Measurements from ENCODE around the gene TNIK.

Gene TNIK

GRCh38 chr3:171133796-171134569 is 326.2 kb downstream of the TNIK start:
- no peak overlapping the region for H3K27ac ChIP-seq (ENCODE audit: low read length)

DNA sequence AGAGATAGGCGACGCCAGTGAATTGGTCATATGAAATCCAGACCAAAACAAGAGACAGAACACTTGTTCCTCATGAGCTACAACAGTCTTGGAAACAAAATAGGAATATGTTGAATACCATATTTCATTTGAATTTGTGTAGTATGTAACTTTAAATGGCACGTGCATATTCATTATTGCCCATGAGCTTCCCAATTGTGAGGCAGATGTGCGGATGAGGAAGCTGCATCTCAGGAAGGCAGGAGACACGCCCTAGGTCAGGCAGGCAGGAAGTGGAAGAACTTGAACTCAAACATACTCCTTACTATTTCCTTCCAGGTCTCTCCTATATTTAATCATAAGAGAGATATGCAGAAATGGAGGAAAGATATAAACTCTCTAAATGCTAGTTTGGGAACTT is 326.9 kb downstream of the TNIK start:
- no peak overlapping the region for H3K4me3 ChIP-seq (ENCODE audit: low read length)
- no peaks in the 10 kb centered on the region for H4K20me1 ChIP-seq (ENCODE audit: insufficient read depth, low read length)
- H3K36me3 ChIP-seq (replicated peaks; ENCODE audit: low read depth, low read length) = peaks cover 26% of the 10 kb centered on the region
- no peaks in the 10 kb centered on the region for H3K4me1 ChIP-seq (ENCODE audit: low read length)
- no peaks in the 10 kb centered on the region for H3K79me2 ChIP-seq (ENCODE audit: low read length)
- H3K27me3 ChIP-seq (ENCODE audit: low read depth, low read length) = no peaks in the 10 kb centered on the region
- no peak overlapping the region for H3K9ac ChIP-seq (ENCODE audit: low read length)
- H3K27ac ChIP-seq (ENCODE audit: low read length) = no peak overlapping the region
- TF ChIP-seq, protein P1, sequence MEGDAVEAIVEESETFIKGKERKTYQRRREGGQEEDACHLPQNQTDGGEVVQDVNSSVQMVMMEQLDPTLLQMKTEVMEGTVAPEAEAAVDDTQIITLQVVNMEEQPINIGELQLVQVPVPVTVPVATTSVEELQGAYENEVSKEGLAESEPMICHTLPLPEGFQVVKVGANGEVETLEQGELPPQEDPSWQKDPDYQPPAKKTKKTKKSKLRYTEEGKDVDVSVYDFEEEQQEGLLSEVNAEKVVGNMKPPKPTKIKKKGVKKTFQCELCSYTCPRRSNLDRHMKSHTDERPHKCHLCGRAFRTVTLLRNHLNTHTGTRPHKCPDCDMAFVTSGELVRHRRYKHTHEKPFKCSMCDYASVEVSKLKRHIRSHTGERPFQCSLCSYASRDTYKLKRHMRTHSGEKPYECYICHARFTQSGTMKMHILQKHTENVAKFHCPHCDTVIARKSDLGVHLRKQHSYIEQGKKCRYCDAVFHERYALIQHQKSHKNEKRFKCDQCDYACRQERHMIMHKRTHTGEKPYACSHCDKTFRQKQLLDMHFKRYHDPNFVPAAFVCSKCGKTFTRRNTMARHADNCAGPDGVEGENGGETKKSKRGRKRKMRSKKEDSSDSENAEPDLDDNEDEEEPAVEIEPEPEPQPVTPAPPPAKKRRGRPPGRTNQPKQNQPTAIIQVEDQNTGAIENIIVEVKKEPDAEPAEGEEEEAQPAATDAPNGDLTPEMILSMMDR (IDR thresholded peaks at IDR 0.05; ENCODE audit: low read depth, low read length) = no peak
- no peak for TF ChIP-seq EZH2phosphoT487 (IDR thresholded peaks at IDR 0.05; ENCODE audit: low read depth)
- H3K9me3 ChIP-seq (ENCODE audit: insufficient read depth, low read length) = no peaks in the 10 kb centered on the region
- no peak overlapping the region for H3K4me2 ChIP-seq (ENCODE audit: low read length)
- H2AFZ ChIP-seq (ENCODE audit: low read depth, low read length) = no peak overlapping the region

More at GRCh38 chr3:171133796-171134569, 326.2 kb downstream of the TNIK start:
- Histone ChIP-seq H3K79me2 (ENCODE audit: low read length) (no peaks in the 10 kb centered on the region), H4K20me1 (ENCODE audit: insufficient read depth, low read length) (no peaks in the 10 kb centered on the region), H3K9ac (ENCODE audit: low read length) (no peak overlapping the region), H3K36me3 (replicated peaks; ENCODE audit: low read depth, low read length) (peaks cover 31% of the 10 kb centered on the region), H2AFZ (ENCODE audit: low read depth, low read length) (no peak overlapping the region), H3K4me3 (ENCODE audit: low read length) (no peak overlapping the region), H3K27me3 (ENCODE audit: low read depth, low read length) (no peaks in the 10 kb centered on the region), H3K9me3 (ENCODE audit: insufficient read depth, low read length) (no peaks in the 10 kb centered on the region), H3K4me1 (ENCODE audit: low read length) (no peaks in the 10 kb centered on the region), H3K4me2 (ENCODE audit: low read length) (no peak overlapping the region)
- TF ChIP-seq EZH2phosphoT487 (IDR thresholded peaks at IDR 0.05; ENCODE audit: low read depth) = no peak
- TF ChIP-seq, protein P1 (IDR thresholded peaks at IDR 0.05; ENCODE audit: low read depth, low read length) = no peak

DNA sequence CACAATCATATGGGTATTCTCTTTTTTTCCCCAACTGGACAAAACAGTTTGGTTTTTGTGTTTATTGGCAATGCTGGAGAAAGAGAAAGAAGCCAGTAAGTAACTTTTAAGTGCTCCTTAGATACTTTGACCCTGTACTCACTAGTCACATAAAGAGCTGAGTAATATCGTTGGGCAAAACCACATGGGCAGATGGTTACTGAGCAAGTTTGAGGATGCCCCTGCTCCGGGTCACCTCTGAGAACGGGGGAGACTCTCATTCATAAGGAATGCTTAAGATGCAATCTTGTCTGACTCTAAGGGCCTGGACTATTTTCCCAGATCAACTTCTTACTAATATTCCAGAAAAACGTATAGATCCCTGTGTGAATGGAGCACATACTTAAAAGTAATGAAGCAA is 327.3 kb downstream of the TNIK start:
- Histone ChIP-seq H3K4me1 (ENCODE audit: low read length) (no peaks in the 10 kb centered on the region), H4K20me1 (ENCODE audit: insufficient read depth, low read length) (no peaks in the 10 kb centered on the region), H3K36me3 (replicated peaks; ENCODE audit: low read depth, low read length) (peaks cover 22% of the 10 kb centered on the region), H3K79me2 (ENCODE audit: low read length) (no peaks in the 10 kb centered on the region), H3K9me3 (ENCODE audit: insufficient read depth, low read length) (no peaks in the 10 kb centered on the region), H2AFZ (ENCODE audit: low read depth, low read length) (no peak overlapping the region), H3K27ac (ENCODE audit: low read length) (no peak overlapping the region), H3K27me3 (ENCODE audit: low read depth, low read length) (no peaks in the 10 kb centered on the region), H3K4me3 (ENCODE audit: low read length) (no peak overlapping the region), H3K9ac (ENCODE audit: low read length) (no peak overlapping the region), H3K4me2 (ENCODE audit: low read length) (no peak overlapping the region)
- TF ChIP-seq, protein P1 (IDR thresholded peaks at IDR 0.05; ENCODE audit: low read depth, low read length) = no peak
- TF ChIP-seq EZH2phosphoT487 (IDR thresholded peaks at IDR 0.05; ENCODE audit: low read depth) = no peak

DNA sequence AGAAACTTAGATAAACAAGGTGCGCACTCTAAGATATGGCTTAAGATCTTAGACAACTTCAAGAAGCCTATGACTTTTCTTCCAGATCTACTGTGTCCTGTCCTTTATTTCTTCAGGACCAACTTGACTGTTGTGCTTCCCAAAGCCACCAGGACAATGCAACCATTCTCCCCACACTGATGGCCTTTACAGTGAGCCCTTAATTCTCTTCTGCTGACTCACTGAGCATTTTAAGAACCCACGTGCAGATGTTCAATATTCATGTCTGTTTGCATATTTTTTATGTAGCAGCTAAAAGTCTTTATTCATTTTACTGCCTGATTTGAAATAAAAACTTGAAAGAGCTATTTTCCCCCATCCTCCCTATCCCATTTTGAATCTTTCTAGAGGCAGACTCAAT is 330.4 kb downstream of the TNIK start:
- Histone ChIP-seq H3K27ac (ENCODE audit: low read length) (no peak overlapping the region), H3K4me2 (ENCODE audit: low read length) (no peak overlapping the region), H3K9ac (ENCODE audit: low read length) (no peak overlapping the region), H2AFZ (ENCODE audit: low read depth, low read length) (no peak overlapping the region), H3K36me3 (replicated peaks; ENCODE audit: low read depth, low read length) (peaks cover 15% of the 10 kb centered on the region), H3K9me3 (ENCODE audit: insufficient read depth, low read length) (no peaks in the 10 kb centered on the region), H3K79me2 (ENCODE audit: low read length) (no peaks in the 10 kb centered on the region), H3K27me3 (ENCODE audit: low read depth, low read length) (no peaks in the 10 kb centered on the region), H3K4me3 (ENCODE audit: low read length) (no peak overlapping the region), H4K20me1 (ENCODE audit: insufficient read depth, low read length) (no peaks in the 10 kb centered on the region), H3K4me1 (ENCODE audit: low read length) (no peaks in the 10 kb centered on the region)
- TF ChIP-seq, protein P1 (IDR thresholded peaks at IDR 0.05; ENCODE audit: low read depth, low read length) = no peak
- TF ChIP-seq EZH2phosphoT487 (IDR thresholded peaks at IDR 0.05; ENCODE audit: low read depth) = no peak
